Pancreas (tissue), 10 donors: ENCODE results near the gene GLDC. TPM values are rescaled to one million over a fixed set of nuclear protein-coding genes. Genes with fewer than 3 reads are reported as not detected.

ENCODE experiments used
- ATAC-seq, 4 donors: fragments of 200-7000 bp; cut with Tn5 transposase; one replicate each; pipeline versions ENCODE4 v1.8.0 to v1.9.1; 2020; ENCODE audit warnings: mild to moderate bottlenecking in 4 of 4, moderate library complexity in 4 of 4
- DNase-seq, 6 donors: peaks; one replicate each; pipeline ENCODE4 v3.0.0-alpha.2; 2020
- FAIRE-seq: peaks from 2 replicates; lab custom pipeline; 2012; peaks lifted over from hg19 to GRCh38; lab: Jason Lieb, UNC
- H3K27ac ChIP-seq, 4 donors: fragments of 200-600 bp; sonication (generic); 1 replicate in 3 of 4; 2 replicates in 1 of 4; pipeline versions ENCODE4 v1.5.0 to v1.8.0; 2020
- H3K27me3 ChIP-seq, 4 donors: fragments of 200-600 bp; one replicate each; pipeline ENCODE4 v1.8.0; 2021
- H3K36me3 ChIP-seq, 3 donors: fragments of 200-600 bp; sonication (generic) in 1 of 3; one replicate each; pipeline versions ENCODE4 v1.5.0 to v1.8.0; 2020 to 2021
- H3K4me1 ChIP-seq, 3 donors: fragments of 200-600 bp; one replicate each; pipeline ENCODE4 v1.8.0; 2021
- H3K4me3 ChIP-seq, 4 donors: fragments of 200-600 bp; sonication (generic) in 2 of 4; one replicate each; pipeline versions ENCODE4 v1.5.0 to v1.8.0; 2020 to 2021
- H3K9me3 ChIP-seq, 4 donors: fragments of 200-600 bp; one replicate each; pipeline ENCODE4 v1.8.0; 2021
- WGBS, 2 donors: extraction: QIAGEN DNeasy Blood & Tissue Kit; methylation state at CpG; one replicate each; pipeline ENCODE4 v1.1.7; 2013; 5-methylcytosine and 5-hydroxymethylcytosine counted together
- intact Hi-C, 3 donors: fragments of 100-400 bp; cut with DNase I; formaldehyde crosslinking; loops; one replicate each; pipeline versions ENCODE4 v1.11.1 to v1.14.2; 2022
- polyA plus RNA-seq, 2 donors: library from polyadenylated mRNA; stranded (reverse); fragments of 200-250 nt; gene quantifications; one replicate each; pipeline ENCODE4 v1.2.3, GENCODE V29; 2013
- total RNA-seq, 6 donors: library from RNA; stranded (reverse); fragmentation: NEBNext Ultra II Directional in 4 of 6; extraction: Animal tissue kit (Norgen Biotek cat#: 25700) in 4 of 6; gene quantifications; one replicate each; pipeline versions ENCODE4 v1.2.1 to v1.2.4, GENCODE V29; 2021 to 2023
- TF ChIP-seq, protein P1 (sequence below), 4 donors: fragments of 200-600 bp; sonication (generic) in 3 of 4; IDR thresholded peaks; one replicate each; pipeline versions ENCODE4 v1.5.0 to v1.8.0; 2021; ENCODE audit warnings: antibody characterized with exemption in 4 of 4
- donor health status: healthy with polysubstance abuse.
- donor health status: DM: no; HTN: no; CAD: no; lungs with moderate emphysema.
- donor health status: DM: no; HTN: no; CAD: no.
- donor health status: control.
- donor health status: control.
- donor health status: Bipolar disorder and iron deficiency.
- donor health status: DM: yes; HTN: yes; CAD: no.
- donor health status: DM: no; HTN: no; CAD: no.
- donor health status: DM: no; HTN: no; CAD: no.
- donor health status: DM: yes; HTN: yes; CAD: no.

Gene GLDC
- total and polyA plus RNA-seq, 8 donors, result 0.15 to 1.2 (median 0.47) TPM; not detected in 3

DNA sequence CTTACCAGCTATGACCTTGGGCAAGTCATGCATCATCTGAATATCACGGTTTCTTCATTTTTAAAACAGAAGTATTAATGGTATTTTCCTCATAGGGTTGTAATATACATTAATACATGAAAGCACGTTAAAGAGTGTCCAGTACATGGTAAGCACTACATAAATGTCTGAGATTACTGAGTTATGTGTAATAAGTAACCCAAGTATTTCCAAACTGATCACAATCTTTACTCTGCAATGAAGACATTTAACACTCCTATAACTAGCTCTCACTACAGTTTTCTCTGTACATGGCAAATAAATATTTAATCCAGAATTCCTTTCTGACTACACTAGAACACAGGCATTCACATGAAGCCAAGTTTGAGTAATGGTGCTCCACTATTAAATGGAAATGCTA lies 4.0 kb downstream of the GLDC start:
- Histone ChIP-seq H3K36me3 (no peaks in the 10 kb centered on the region), H3K4me3 (no peak overlapping the region), H3K27me3 (peaks cover 0 to 18% (median 1%) of the 10 kb centered on the region in 4 donors), H3K9me3 (no peaks in the 10 kb centered on the region), H3K4me1 (peaks cover 0 to 4% (median 0%) of the 10 kb centered on the region in 3 donors), H3K27ac (no peak overlapping the region)
- TF ChIP-seq, protein P1, sequence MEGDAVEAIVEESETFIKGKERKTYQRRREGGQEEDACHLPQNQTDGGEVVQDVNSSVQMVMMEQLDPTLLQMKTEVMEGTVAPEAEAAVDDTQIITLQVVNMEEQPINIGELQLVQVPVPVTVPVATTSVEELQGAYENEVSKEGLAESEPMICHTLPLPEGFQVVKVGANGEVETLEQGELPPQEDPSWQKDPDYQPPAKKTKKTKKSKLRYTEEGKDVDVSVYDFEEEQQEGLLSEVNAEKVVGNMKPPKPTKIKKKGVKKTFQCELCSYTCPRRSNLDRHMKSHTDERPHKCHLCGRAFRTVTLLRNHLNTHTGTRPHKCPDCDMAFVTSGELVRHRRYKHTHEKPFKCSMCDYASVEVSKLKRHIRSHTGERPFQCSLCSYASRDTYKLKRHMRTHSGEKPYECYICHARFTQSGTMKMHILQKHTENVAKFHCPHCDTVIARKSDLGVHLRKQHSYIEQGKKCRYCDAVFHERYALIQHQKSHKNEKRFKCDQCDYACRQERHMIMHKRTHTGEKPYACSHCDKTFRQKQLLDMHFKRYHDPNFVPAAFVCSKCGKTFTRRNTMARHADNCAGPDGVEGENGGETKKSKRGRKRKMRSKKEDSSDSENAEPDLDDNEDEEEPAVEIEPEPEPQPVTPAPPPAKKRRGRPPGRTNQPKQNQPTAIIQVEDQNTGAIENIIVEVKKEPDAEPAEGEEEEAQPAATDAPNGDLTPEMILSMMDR (IDR thresholded peaks at IDR 0.05), result no peak
- FAIRE-seq, result no peak
- DNase-seq, result no peak
- intact Hi-C loops, result no loop called here
- no peak for ATAC-seq
- WGBS, 2 donors, result 41 to 56% methylated on average over 2 of the region's 2 CpGs

GRCh38 chr9:6641056-6641455 lies 4.5 kb downstream of the GLDC start:
- Histone ChIP-seq H3K36me3 (no peaks in the 10 kb centered on the region), H3K9me3 (no peaks in the 10 kb centered on the region), H3K4me1 (peaks cover 0 to 4% (median 0%) of the 10 kb centered on the region in 3 donors), H3K4me3 (no peak overlapping the region), H3K27me3 (peaks cover 0 to 18% (median 1%) of the 10 kb centered on the region in 4 donors), H3K27ac (no peak overlapping the region)
- TF ChIP-seq, protein P1 (IDR thresholded peaks at IDR 0.05), result no peak
- intact Hi-C loops, result no loop called here
- FAIRE-seq, result no peak
- no peak for DNase-seq
- ATAC-seq, result no peak
- WGBS, 2 donors, result 76 to 77% methylated on average over 5 of the region's 5 CpGs

- ATAC-seq (no peak), DNase-seq (no peak), FAIRE-seq (no peak)
- Histone ChIP-seq H3K4me3 (no peak overlapping the region), H3K4me1 (peaks cover 0 to 4% (median 0%) of the 10 kb centered on the region in 3 donors), H3K36me3 (no peaks in the 10 kb centered on the region), H3K9me3 (no peaks in the 10 kb centered on the region), H3K27ac (no peak overlapping the region), H3K27me3 (peaks cover 0 to 18% (median 1%) of the 10 kb centered on the region in 4 donors)
- 74 to 84% methylated on average over 9 of the region's 9 CpGs for WGBS, 2 donors
- TF ChIP-seq, protein P1 (IDR thresholded peaks at IDR 0.05), result no peak
- intact Hi-C loops, result no loop called here
Observed at GRCh38 chr9:6640268-6641051, 5.1 kb downstream of the GLDC start.

DNA sequence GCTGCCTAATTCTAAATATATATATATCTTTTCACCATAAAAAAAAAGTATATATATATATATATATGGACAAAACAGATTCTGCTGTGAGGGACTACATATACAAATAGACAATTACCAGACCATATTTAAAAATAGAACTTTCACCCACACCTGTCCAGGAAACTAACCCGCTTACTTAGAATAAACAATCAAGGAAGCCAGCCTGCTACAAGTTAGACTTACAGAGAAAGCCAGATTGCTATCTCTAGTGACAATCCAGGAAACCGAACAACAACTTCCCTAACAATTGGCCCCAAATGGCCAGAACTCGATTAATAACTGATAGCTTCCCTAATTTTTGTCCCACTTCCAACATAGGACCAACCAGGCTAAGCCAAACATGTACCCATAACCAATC lies 5.9 kb downstream of the GLDC start:
- Histone ChIP-seq H3K27me3 (peaks cover 0 to 18% (median 1%) of the 10 kb centered on the region in 4 donors), H3K36me3 (no peaks in the 10 kb centered on the region), H3K27ac (no peak overlapping the region), H3K4me3 (no peak overlapping the region), H3K4me1 (no peaks in the 10 kb centered on the region), H3K9me3 (no peaks in the 10 kb centered on the region)
- WGBS, 2 donors, result 70 to 80% methylated on average over 3 of the region's 3 CpGs
- FAIRE-seq (no peak), DNase-seq (no peak), ATAC-seq (no peak)
- TF ChIP-seq, protein P1 (IDR thresholded peaks at IDR 0.05), result no peak
- intact Hi-C loops, result no loop called here

- no peak for ATAC-seq
- intact Hi-C loops, result no loop called here
- DNase-seq, result no peak
- H3K27me3 ChIP-seq, result no peaks in the 10 kb centered on the region
- TF ChIP-seq, protein P1 (IDR thresholded peaks at IDR 0.05), result no peak
- H3K4me3 ChIP-seq, result no peak overlapping the region
- H3K27ac ChIP-seq, result no peak overlapping the region
- 78 to 80% methylated on average over 7 of the region's 7 CpGs for WGBS, 2 donors
- FAIRE-seq, result no peak
- no peaks in the 10 kb centered on the region for H3K36me3 ChIP-seq
- H3K9me3 ChIP-seq, result no peaks in the 10 kb centered on the region
- no peaks in the 10 kb centered on the region for H3K4me1 ChIP-seq
Observed at GRCh38 chr9:6634444-6634843, 11.1 kb downstream of the GLDC start.
